ENCODE results near the gene CACNA2D2. TPM values are rescaled to one million over a fixed set of nuclear protein-coding genes. Genes with fewer than 3 reads are reported as not detected.
A peak's percentile ranks its signal among the peaks of the same experiment; 100 is the strongest.

The CACNA2D2 gene
- total and polyA plus RNA-seq, 2 donors from 2014 or later = 3.6 to 6.0 TPM

- Histone ChIP-seq H3K4me3 (ENCODE audit: low read length in 3 of 3) (no peak overlapping the region), H3K27ac (ENCODE audit: low read depth in 2 of 2, low read length in 2 of 2) (no peak overlapping the region), H3K4me1 (ENCODE audit: control insufficient read depth in 2 of 3, insufficient read depth in 2 of 3, low read depth in 1 of 3, low read length in 3 of 3) (no peaks in the 10 kb centered on the region), H3K9me3 (ENCODE audit: control insufficient read depth in 2 of 3, insufficient read depth in 1 of 3, low read length in 3 of 3) (no peaks in the 10 kb centered on the region), H3K36me3 (ENCODE audit: control insufficient read depth in 2 of 3, insufficient read depth in 3 of 3, low read length in 3 of 3) (no peaks in the 10 kb centered on the region), H3K27me3 (ENCODE audit: control insufficient read depth, insufficient read depth, low read length) (no peaks in the 10 kb centered on the region), H3K9ac (ENCODE audit: low read length in 3 of 3) (no peak overlapping the region)
- FAIRE-seq (no peak), DNase-seq (no peak)
- no peak for TF ChIP-seq CTCF (IDR thresholded peaks at IDR 0.05; ENCODE audit: borderline replicate concordance, extremely low read depth, insufficient read depth)
- intact Hi-C loops (cut with DNase I) = no loop called here
Observed at GRCh38 chr3:50422153-50422552, 81.3 kb downstream of the CACNA2D2 start.

GRCh38 chr3:50419595-50420370 is 83.7 kb downstream of the CACNA2D2 start:
- H3K4me1 ChIP-seq (ENCODE audit: control insufficient read depth in 2 of 3, insufficient read depth in 2 of 3, low read depth in 1 of 3, low read length in 3 of 3) = no peaks in the 10 kb centered on the region
- H3K27me3 ChIP-seq (ENCODE audit: control insufficient read depth, insufficient read depth, low read length) = no peaks in the 10 kb centered on the region
- H3K9me3 ChIP-seq (ENCODE audit: control insufficient read depth in 2 of 3, insufficient read depth in 1 of 3, low read length in 3 of 3) = no peaks in the 10 kb centered on the region
- intact Hi-C loops (cut with DNase I) = no loop called here
- TF ChIP-seq CTCF (IDR thresholded peaks at IDR 0.05; ENCODE audit: borderline replicate concordance, extremely low read depth, insufficient read depth) = no peak
- no peak overlapping the region for H3K4me3 ChIP-seq (ENCODE audit: low read length in 3 of 3)
- no peak overlapping the region for H3K27ac ChIP-seq (ENCODE audit: low read depth in 2 of 2, low read length in 2 of 2)
- no peak overlapping the region for H3K9ac ChIP-seq (ENCODE audit: low read length in 3 of 3)
- no peak for FAIRE-seq
- DNase-seq = peak in 1 of 5 donors; percentile 32
- no peaks in the 10 kb centered on the region for H3K36me3 ChIP-seq (ENCODE audit: control insufficient read depth in 2 of 3, insufficient read depth in 3 of 3, low read length in 3 of 3)

- H3K27me3 ChIP-seq (ENCODE audit: control insufficient read depth, insufficient read depth, low read length) = no peaks in the 10 kb centered on the region
- H3K9me3 ChIP-seq (ENCODE audit: control insufficient read depth in 2 of 3, insufficient read depth in 1 of 3, low read length in 3 of 3) = no peaks in the 10 kb centered on the region
- no peak for FAIRE-seq
- no peak for TF ChIP-seq CTCF (IDR thresholded peaks at IDR 0.05; ENCODE audit: borderline replicate concordance, extremely low read depth, insufficient read depth)
- H3K4me3 ChIP-seq (ENCODE audit: low read length in 3 of 3) = no peak overlapping the region
- intact Hi-C loops (cut with DNase I) = no loop called here
- no peak overlapping the region for H3K9ac ChIP-seq (ENCODE audit: low read length in 3 of 3)
- H3K27ac ChIP-seq (ENCODE audit: low read depth in 2 of 2, low read length in 2 of 2) = no peak overlapping the region
- DNase-seq = peak in 2 of 5 donors; percentile 25 to 30
- H3K4me1 ChIP-seq (ENCODE audit: control insufficient read depth in 2 of 3, insufficient read depth in 2 of 3, low read depth in 1 of 3, low read length in 3 of 3) = no peaks in the 10 kb centered on the region
- H3K36me3 ChIP-seq (ENCODE audit: control insufficient read depth in 2 of 3, insufficient read depth in 3 of 3, low read length in 3 of 3) = no peaks in the 10 kb centered on the region
Observed at GRCh38 chr3:50418850-50419249, 84.6 kb downstream of the CACNA2D2 start.

Data from kidney (tissue), 14 donors.